Neural cell (in vitro differentiated cells): Measurements from ENCODE around the gene MRPL44. TPM values are rescaled to one million over a fixed set of nuclear protein-coding genes. Genes with fewer than 3 reads are reported as not detected.

Experiments
- H2AFZ ChIP-seq: fragments of 200-600, 300-800 bp; sonication (generic), shearing (Covaris generic); 2 replicates; pipeline ENCODE4 v1.6.0; 2014; ENCODE audit warnings: low read depth, mild to moderate bottlenecking, antibody characterized with exemption, low read length, moderate library complexity
- H3F3A ChIP-seq: fragments of 200-600 bp; shearing (Covaris generic); 2 replicates; pipeline ENCODE4 v1.6.1; 2016; ENCODE audit warnings: mild to moderate bottlenecking, moderate library complexity, mixed read lengths, antibody characterized with exemption, low read length; ENCODE audit not compliant: insufficient read depth, poor library complexity, severe bottlenecking
- H3K27ac ChIP-seq: fragments of 200-600, 300-800 bp; sonication (generic), shearing (Covaris generic); 2 replicates; pipeline ENCODE4 v1.5.1; 2014; ENCODE audit warnings: mild to moderate bottlenecking, low read length, moderate library complexity
- H3K27me3 ChIP-seq: fragments of 300-800, 200-600 bp; sonication (generic), shearing (Covaris generic); 2 replicates; pipeline ENCODE4 v1.6.0; 2014; ENCODE audit warnings: mild to moderate bottlenecking, low read depth, low read length, moderate library complexity; ENCODE audit not compliant: insufficient read depth
- H3K36me3 ChIP-seq: fragments of 300-800, 200-600 bp; sonication (generic), shearing (Covaris generic); 2 replicates; pipeline ENCODE4 v1.5.1; 2014; ENCODE audit warnings: mild to moderate bottlenecking, antibody characterized with exemption, low read length, moderate library complexity; ENCODE audit not compliant: insufficient read depth
- H3K4me2 ChIP-seq: fragments of 300-800, 200-600 bp; sonication (generic), shearing (Covaris generic); 2 replicates; pipeline ENCODE4 v1.6.0; 2014; ENCODE audit warnings: mild to moderate bottlenecking, low read length
- H3K4me3 ChIP-seq: fragments of 300-800, 200-600 bp; sonication (generic), shearing (Covaris generic); 2 replicates; pipeline ENCODE4 v1.5.1; 2014; ENCODE audit warnings: mild to moderate bottlenecking, low read length, moderate library complexity
- H3K79me2 ChIP-seq: fragments of 200-600 bp; shearing (Covaris generic); replicated peaks from 2 replicates; pipeline ENCODE4 v1.6.0; 2014; ENCODE audit warnings: mild to moderate bottlenecking, low read length, moderate library complexity; ENCODE audit not compliant: insufficient read depth
- H3K9ac ChIP-seq: fragments of 300-800, 200-600 bp; sonication (generic), shearing (Covaris generic); 2 replicates; pipeline ENCODE4 v1.6.1; 2016; ENCODE audit warnings: mild to moderate bottlenecking, low read length, mixed read lengths
- H3K9me2 ChIP-seq: fragments of 200-600 bp; shearing (Covaris generic); 2 replicates; pipeline ENCODE4 v1.6.1; 2016; ENCODE audit warnings: mild to moderate bottlenecking, low read length, mixed read lengths; ENCODE audit not compliant: insufficient read depth
- H3K9me3 ChIP-seq: fragments of 200-600, 300-800 bp; sonication (generic), shearing (Covaris generic); 2 replicates; pipeline ENCODE4 v1.6.1; 2016; ENCODE audit warnings: mild to moderate bottlenecking, mixed run types, low read length, moderate library complexity, mixed read lengths
- H4K20me1 ChIP-seq: fragments of 200-600 bp; shearing (Covaris generic); 2 replicates; pipeline ENCODE4 v1.6.1; 2016; ENCODE audit warnings: mild to moderate bottlenecking, mixed run types; ENCODE audit not compliant: insufficient read depth
- EP300 ChIP-seq: fragments of 450-650 bp; conservative IDR thresholded peaks from 2 replicates; pipeline ENCODE4 v1.6.1; 2014; ENCODE audit warnings: antibody characterized with exemption, mild to moderate bottlenecking, moderate library complexity; ENCODE audit not compliant: poor library complexity, severe bottlenecking
- EZH2 ChIP-seq: fragments of 200-600, 300-800 bp; shearing (Covaris generic), sonication (generic); IDR thresholded peaks from 2 replicates; pipeline ENCODE4 v1.6.1; 2014; ENCODE audit warnings: antibody characterized with exemption, low read length, borderline replicate concordance, mild to moderate bottlenecking; ENCODE audit not compliant: insufficient read depth, poor library complexity, severe bottlenecking
- MXI1 ChIP-seq: fragments of 450-650 bp; conservative IDR thresholded peaks from 2 replicates; pipeline ENCODE4 v1.6.1; 2014; ENCODE audit warnings: antibody characterized with exemption, mild to moderate bottlenecking; ENCODE audit not compliant: poor library complexity, severe bottlenecking
- POLR2AphosphoS5 ChIP-seq: IDR thresholded peaks from 2 replicates; pipeline ENCODE4 v1.6.1; 2012
- RAD21 ChIP-seq: fragments of 450-650 bp; conservative IDR thresholded peaks from 2 replicates; pipeline ENCODE4 v1.6.1; 2014; ENCODE audit warnings: antibody characterized with exemption, mild to moderate bottlenecking, moderate library complexity
- REST ChIP-seq: IDR thresholded peaks from 2 replicates; pipeline ENCODE4 v1.6.1; 2012; ENCODE audit warnings: borderline replicate concordance
- SMC3 ChIP-seq: fragments of 450-650 bp; conservative IDR thresholded peaks from 2 replicates; pipeline ENCODE4 v1.6.1; 2014; ENCODE audit warnings: antibody characterized with exemption, mild to moderate bottlenecking, moderate library complexity; ENCODE audit not compliant: poor library complexity
- TAF1 ChIP-seq: IDR thresholded peaks from 2 replicates; pipeline ENCODE4 v1.6.1; 2012; ENCODE audit warnings: low read depth
- polyA plus RNA-seq: library from polyadenylated mRNA; depleted of rRNA; stranded (reverse); fragments of >200 nt; gene quantifications from 2 replicates; pipeline ENCODE4 v1.2.3, GENCODE V29; 2014
- TF ChIP-seq, protein P1 (sequence below): fragments of 450-650 bp; IDR thresholded peaks from 2 replicates; pipeline ENCODE4 v1.5.1; 2014; ENCODE audit warnings: antibody characterized with exemption, mild to moderate bottlenecking, moderate library complexity; ENCODE audit not compliant: poor library complexity, severe bottlenecking

Gene MRPL44
- polyA plus RNA-seq, 1 donor from 2014 or later, result 70.6 TPM

GRCh38 chr2:223980803-223981202, 23.5 kb downstream of the MRPL44 start:
- Histone ChIP-seq H3K9ac (no peak overlapping the region), H3K27me3 (no peaks in the 10 kb centered on the region), H3K79me2 (no peaks in the 10 kb centered on the region), H4K20me1 (no peaks in the 10 kb centered on the region), H3K4me3 (no peak overlapping the region), H3K9me3 (no peaks in the 10 kb centered on the region), H3K27ac (no peak overlapping the region), H3K9me2 (no peaks in the 10 kb centered on the region), H2AFZ (no peak overlapping the region), H3K36me3 (peaks cover 5% of the 10 kb centered on the region), H3K4me2 (no peak overlapping the region), H3F3A (no peaks in the 10 kb centered on the region)
- TF ChIP-seq TAF1 (no peak), EZH2 (no peak), SMC3 (no peak), MXI1 (no peak), REST (no peak), POLR2AphosphoS5 (no peak), EP300 (no peak), RAD21 (no peak)
- TF ChIP-seq, protein P1, sequence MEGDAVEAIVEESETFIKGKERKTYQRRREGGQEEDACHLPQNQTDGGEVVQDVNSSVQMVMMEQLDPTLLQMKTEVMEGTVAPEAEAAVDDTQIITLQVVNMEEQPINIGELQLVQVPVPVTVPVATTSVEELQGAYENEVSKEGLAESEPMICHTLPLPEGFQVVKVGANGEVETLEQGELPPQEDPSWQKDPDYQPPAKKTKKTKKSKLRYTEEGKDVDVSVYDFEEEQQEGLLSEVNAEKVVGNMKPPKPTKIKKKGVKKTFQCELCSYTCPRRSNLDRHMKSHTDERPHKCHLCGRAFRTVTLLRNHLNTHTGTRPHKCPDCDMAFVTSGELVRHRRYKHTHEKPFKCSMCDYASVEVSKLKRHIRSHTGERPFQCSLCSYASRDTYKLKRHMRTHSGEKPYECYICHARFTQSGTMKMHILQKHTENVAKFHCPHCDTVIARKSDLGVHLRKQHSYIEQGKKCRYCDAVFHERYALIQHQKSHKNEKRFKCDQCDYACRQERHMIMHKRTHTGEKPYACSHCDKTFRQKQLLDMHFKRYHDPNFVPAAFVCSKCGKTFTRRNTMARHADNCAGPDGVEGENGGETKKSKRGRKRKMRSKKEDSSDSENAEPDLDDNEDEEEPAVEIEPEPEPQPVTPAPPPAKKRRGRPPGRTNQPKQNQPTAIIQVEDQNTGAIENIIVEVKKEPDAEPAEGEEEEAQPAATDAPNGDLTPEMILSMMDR, result no peak

- no peaks in the 10 kb centered on the region for H3F3A ChIP-seq
- H3K27me3 ChIP-seq, result no peaks in the 10 kb centered on the region
- H3K4me2 ChIP-seq, result no peak overlapping the region
- H4K20me1 ChIP-seq, result no peaks in the 10 kb centered on the region
- H3K9me2 ChIP-seq, result no peaks in the 10 kb centered on the region
- no peaks in the 10 kb centered on the region for H3K9me3 ChIP-seq
- H3K27ac ChIP-seq, result no peak overlapping the region
- no peak overlapping the region for H2AFZ ChIP-seq
- peaks cover 5% of the 10 kb centered on the region for H3K36me3 ChIP-seq
- no peaks in the 10 kb centered on the region for H3K79me2 ChIP-seq
- no peak overlapping the region for H3K4me3 ChIP-seq
- TF ChIP-seq RAD21 (no peak), POLR2AphosphoS5 (no peak), MXI1 (no peak), EZH2 (no peak), EP300 (no peak), TAF1 (no peak), SMC3 (no peak), REST (no peak)
- TF ChIP-seq, protein P1, result no peak
- H3K9ac ChIP-seq, result no peak overlapping the region
Measured at GRCh38 chr2:223981241-223981640, 24.0 kb downstream of the MRPL44 start.
